SK-N-SH treated with all-trans-retinoic acid at 6 μM for 48 hours (cell line): Measurements from ENCODE around the gene PLCB2.

ENCODE experiments used
- ARNTL ChIP-seq: fragments of 450-650 bp; formaldehyde crosslinking; IDR thresholded peaks from 2 replicates; pipeline ENCODE4 v1.5.0; 2020; ENCODE audit warnings: low read depth, mild to moderate bottlenecking, moderate library complexity, borderline replicate concordance
- BACH2 ChIP-seq: fragments of 250-450 bp; sonication (Bioruptor Pico); IDR thresholded peaks from 2 replicates; pipeline ENCODE4 v1.9.0; 2021; ENCODE audit warnings: mild to moderate bottlenecking, borderline replicate concordance
- ISL1 ChIP-seq: fragments of 250-450 bp; sonication (Bioruptor Pico); IDR thresholded peaks from 2 replicates; pipeline ENCODE4 v2.1.2; 2022; ENCODE audit warnings: mild to moderate bottlenecking, moderate library complexity
- POU6F1 ChIP-seq: fragments of 250-450 bp; sonication (Bioruptor Pico); IDR thresholded peaks from 2 replicates; pipeline ENCODE4 v1.8.0; 2021; ENCODE audit warnings: low read depth, mild to moderate bottlenecking, moderate library complexity, borderline replicate concordance
- TCF4 ChIP-seq: fragments of 250-450 bp; sonication (Bioruptor Pico); IDR thresholded peaks from 2 replicates; pipeline ENCODE4 v1.8.0; 2021; ENCODE audit warnings: mild to moderate bottlenecking, moderate library complexity, borderline replicate concordance
- TF ChIP-seq, protein P1 (sequence below): fragments of 250-450 bp; sonication (Bioruptor Pico); IDR thresholded peaks from 2 replicates; pipeline ENCODE4 v1.5.0; 2020; ENCODE audit warnings: mild to moderate bottlenecking, moderate library complexity

DNA sequence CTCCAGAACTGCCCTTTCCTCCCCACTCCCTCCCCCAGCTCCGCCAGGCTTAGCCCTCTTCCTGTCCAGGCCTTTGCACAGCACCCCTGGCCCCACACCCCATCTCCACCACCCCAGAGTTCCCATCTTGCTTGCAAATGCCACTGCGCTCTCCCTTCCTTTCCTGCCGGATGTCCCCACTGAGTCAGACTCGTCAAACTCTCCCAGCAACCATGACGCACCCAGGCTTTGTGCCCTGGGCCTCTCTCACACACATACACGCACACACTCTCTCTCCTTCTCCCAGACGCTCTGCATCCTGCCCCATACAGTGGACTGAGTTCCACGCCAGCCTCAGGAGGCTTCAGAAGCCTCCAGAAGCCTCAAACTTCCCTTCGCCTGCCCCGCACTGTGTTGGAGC, 35.8 kb upstream of the PLCB2 start:
- no peak for TF ChIP-seq POU6F1
- TF ChIP-seq BACH2 (CRISPR knock-in tag) = no peak
- no peak for TF ChIP-seq ARNTL (CRISPR knock-in tag)
- no peak for TF ChIP-seq TCF4 (CRISPR knock-in tag)
- TF ChIP-seq ISL1 (CRISPR knock-in tag) = no peak
- TF ChIP-seq, protein P1, sequence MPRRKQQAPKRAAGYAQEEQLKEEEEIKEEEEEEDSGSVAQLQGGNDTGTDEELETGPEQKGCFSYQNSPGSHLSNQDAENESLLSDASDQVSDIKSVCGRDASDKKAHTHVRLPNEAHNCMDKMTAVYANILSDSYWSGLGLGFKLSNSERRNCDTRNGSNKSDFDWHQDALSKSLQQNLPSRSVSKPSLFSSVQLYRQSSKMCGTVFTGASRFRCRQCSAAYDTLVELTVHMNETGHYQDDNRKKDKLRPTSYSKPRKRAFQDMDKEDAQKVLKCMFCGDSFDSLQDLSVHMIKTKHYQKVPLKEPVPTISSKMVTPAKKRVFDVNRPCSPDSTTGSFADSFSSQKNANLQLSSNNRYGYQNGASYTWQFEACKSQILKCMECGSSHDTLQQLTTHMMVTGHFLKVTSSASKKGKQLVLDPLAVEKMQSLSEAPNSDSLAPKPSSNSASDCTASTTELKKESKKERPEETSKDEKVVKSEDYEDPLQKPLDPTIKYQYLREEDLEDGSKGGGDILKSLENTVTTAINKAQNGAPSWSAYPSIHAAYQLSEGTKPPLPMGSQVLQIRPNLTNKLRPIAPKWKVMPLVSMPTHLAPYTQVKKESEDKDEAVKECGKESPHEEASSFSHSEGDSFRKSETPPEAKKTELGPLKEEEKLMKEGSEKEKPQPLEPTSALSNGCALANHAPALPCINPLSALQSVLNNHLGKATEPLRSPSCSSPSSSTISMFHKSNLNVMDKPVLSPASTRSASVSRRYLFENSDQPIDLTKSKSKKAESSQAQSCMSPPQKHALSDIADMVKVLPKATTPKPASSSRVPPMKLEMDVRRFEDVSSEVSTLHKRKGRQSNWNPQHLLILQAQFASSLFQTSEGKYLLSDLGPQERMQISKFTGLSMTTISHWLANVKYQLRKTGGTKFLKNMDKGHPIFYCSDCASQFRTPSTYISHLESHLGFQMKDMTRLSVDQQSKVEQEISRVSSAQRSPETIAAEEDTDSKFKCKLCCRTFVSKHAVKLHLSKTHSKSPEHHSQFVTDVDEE (CRISPR knock-in tag) = no peak
